Nephron (organoid): ENCODE data around the gene CSTF1.
A peak's percentile ranks its signal among the peaks of the same experiment; 100 is the strongest.

Source experiments
- H3K27ac Mint-ChIP-seq, 3 experiments: 2 replicates each; pipeline ENCODE4 v1.8.0; 2020; ENCODE audit warnings: mixed read lengths in 3 of 3, mild to moderate bottlenecking in 2 of 3, moderate library complexity in 1 of 3
- H3K27me3 Mint-ChIP-seq: 2 replicates; pipeline ENCODE4 v1.8.0; 2021; ENCODE audit warnings: low read depth, mild to moderate bottlenecking, moderate library complexity, mixed read lengths
- H3K36me3 Mint-ChIP-seq: 2 replicates; pipeline ENCODE4 v1.8.0; 2020; ENCODE audit warnings: low read depth, mixed read lengths
- H3K4me1 Mint-ChIP-seq: 2 replicates; pipeline ENCODE4 v1.8.0; 2020; ENCODE audit warnings: mixed read lengths
- H3K4me3 Mint-ChIP-seq, 3 experiments: 2 replicates each; pipeline ENCODE4 v1.8.0; 2020; ENCODE audit warnings: mild to moderate bottlenecking in 3 of 3, mixed read lengths in 3 of 3, moderate library complexity in 2 of 3
- H3K9me3 Mint-ChIP-seq: 2 replicates; pipeline ENCODE4 v1.8.0; 2020; ENCODE audit warnings: mixed read lengths
- CTCF ChIP-seq, 3 experiments: fragments of 200-600 bp; sonication (generic); IDR thresholded peaks; one replicate each; pipeline ENCODE4 v1.5.0; 2021; ENCODE audit warnings: antibody characterized with exemption in 3 of 3; ENCODE audit not compliant: unreplicated experiment in 3 of 3

Gene CSTF1

GRCh38 chr20:56348305-56348693, 44.1 kb upstream of the CSTF1 start:
- peaks cover 13% of the 10 kb centered on the region for H3K4me1 Mint-ChIP-seq
- H3K9me3 Mint-ChIP-seq = no peaks in the 10 kb centered on the region
- peaks cover 50% of the 10 kb centered on the region for H3K27me3 Mint-ChIP-seq
- H3K4me3 Mint-ChIP-seq = no peak overlapping the region
- peak overlapping the region; percentile 1 to 78 (median 65) for H3K27ac Mint-ChIP-seq
- TF ChIP-seq CTCF (IDR thresholded peaks at IDR 0.05; ENCODE audit: unreplicated experiment in 3 of 3) = no peak
- no peaks in the 10 kb centered on the region for H3K36me3 Mint-ChIP-seq

- no peak for TF ChIP-seq CTCF (IDR thresholded peaks at IDR 0.05; ENCODE audit: unreplicated experiment in 3 of 3)
- Mint-ChIP-seq H3K27ac (peak overlapping the region; percentile 1 to 78 (median 65)), H3K4me3 (no peak overlapping the region), H3K36me3 (no peaks in the 10 kb centered on the region), H3K9me3 (no peaks in the 10 kb centered on the region), H3K4me1 (peaks cover 13% of the 10 kb centered on the region), H3K27me3 (peaks cover 46% of the 10 kb centered on the region)
Observed at GRCh38 chr20:56348746-56349145, 43.7 kb upstream of the CSTF1 start.

GRCh38 chr20:56350842-56351241, 41.6 kb upstream of the CSTF1 start:
- Mint-ChIP-seq H3K27me3 (peaks cover 33% of the 10 kb centered on the region), H3K36me3 (no peaks in the 10 kb centered on the region), H3K9me3 (no peaks in the 10 kb centered on the region), H3K27ac (no peak overlapping the region), H3K4me1 (peaks cover 13% of the 10 kb centered on the region), H3K4me3 (no peak overlapping the region)
- TF ChIP-seq CTCF (IDR thresholded peaks at IDR 0.05; ENCODE audit: unreplicated experiment in 3 of 3) = no peak

GRCh38 chr20:56352345-56353055, 39.9 kb upstream of the CSTF1 start:
- no peak overlapping the region for H3K4me3 Mint-ChIP-seq
- TF ChIP-seq CTCF (IDR thresholded peaks at IDR 0.05; ENCODE audit: unreplicated experiment in 3 of 3) = no peak
- H3K27ac Mint-ChIP-seq = no peak overlapping the region
- no peaks in the 10 kb centered on the region for H3K9me3 Mint-ChIP-seq
- no peaks in the 10 kb centered on the region for H3K36me3 Mint-ChIP-seq
- peaks cover 12% of the 10 kb centered on the region for H3K4me1 Mint-ChIP-seq
- H3K27me3 Mint-ChIP-seq = peaks cover 24% of the 10 kb centered on the region

- H3K27me3 Mint-ChIP-seq = peaks cover 21% of the 10 kb centered on the region
- H3K27ac Mint-ChIP-seq = no peak overlapping the region
- peaks cover 3% of the 10 kb centered on the region for H3K4me1 Mint-ChIP-seq
- no peaks in the 10 kb centered on the region for H3K36me3 Mint-ChIP-seq
- no peaks in the 10 kb centered on the region for H3K9me3 Mint-ChIP-seq
- no peak for TF ChIP-seq CTCF (IDR thresholded peaks at IDR 0.05; ENCODE audit: unreplicated experiment in 3 of 3)
- H3K4me3 Mint-ChIP-seq = no peak overlapping the region
Observed at GRCh38 chr20:56353356-56353755, 39.1 kb upstream of the CSTF1 start.

GRCh38 chr20:56358070-56358469, 34.4 kb upstream of the CSTF1 start:
- Mint-ChIP-seq H3K27ac (peak overlapping the region; percentile 38 to 73 (median 55)), H3K4me3 (peak overlapping the region; percentile 74 to 89 (median 88)), H3K27me3 (peaks cover 11% of the 10 kb centered on the region), H3K4me1 (peaks cover 32% of the 10 kb centered on the region), H3K9me3 (no peaks in the 10 kb centered on the region), H3K36me3 (no peaks in the 10 kb centered on the region)
- TF ChIP-seq CTCF (IDR thresholded peaks at IDR 0.05; ENCODE audit: unreplicated experiment in 3 of 3) = no peak
